Activated B cell treated with CpG ODN at 0.5 μM for 24 hours (primary cell): ENCODE measurements around the gene FASTK. TPM values are rescaled to one million over a fixed set of nuclear protein-coding genes. Genes with fewer than 3 reads are reported as not detected.

Source experiments
- ATAC-seq: fragments of 200-7000 bp; cut with Tn5 transposase; one replicate; pipeline ENCODE4 v1.10.0; 2021; ENCODE audit warnings: low read depth, mild to moderate bottlenecking, moderate library complexity
- CTCF ChIA-PET: fragments of 350-600 bp; sonication (Branson Sonifier 250); formaldehyde crosslinking; loops from one replicate; lab custom pipeline; 2021; ENCODE audit warnings: antibody characterized with exemption; lab: Charles Lee
- POLR2A ChIA-PET: fragments of 350-600 bp; sonication (Branson Sonifier 250); formaldehyde crosslinking; loops from one replicate; lab custom pipeline; 2021; ENCODE audit warnings: antibody characterized with exemption; lab: Charles Lee
- DNase-seq: peaks from one replicate; pipeline ENCODE4 v3.0.0; 2022
- H3K27ac Mint-ChIP-seq: one replicate; pipeline ENCODE4 v1.8.0; 2020; ENCODE audit warnings: mixed read lengths
- H3K27me3 Mint-ChIP-seq: one replicate; pipeline ENCODE4 v1.8.0; 2021; ENCODE audit warnings: mixed read lengths
- H3K36me3 Mint-ChIP-seq: one replicate; pipeline ENCODE4 v1.8.0; 2021; ENCODE audit warnings: low read depth, mixed read lengths
- H3K4me1 Mint-ChIP-seq: one replicate; pipeline ENCODE4 v1.8.0; 2021; ENCODE audit warnings: mixed read lengths
- H3K4me3 Mint-ChIP-seq: one replicate; pipeline ENCODE4 v1.8.0; 2020; ENCODE audit warnings: mild to moderate bottlenecking, mixed read lengths
- H3K9me3 Mint-ChIP-seq: one replicate; pipeline ENCODE4 v1.8.0; 2020; ENCODE audit warnings: mixed read lengths
- CTCF ChIP-seq: fragments of 200-600 bp; IDR thresholded peaks from one replicate; pipeline ENCODE4 v1.8.0; 2022; ENCODE audit warnings: antibody characterized with exemption, mild to moderate bottlenecking
- intact Hi-C: fragments of 100-400 bp; cut with micrococcal nuclease; formaldehyde crosslinking; loops from one replicate; pipeline ENCODE4 v1.15.1; 2024
- total RNA-seq: library from RNA; stranded (reverse); gene quantifications from 2 replicates; pipeline ENCODE4 v1.2.3, GENCODE V29; 2022

The FASTK gene
- total RNA-seq, 1 donor from 2014 or later = 103 TPM

DNA sequence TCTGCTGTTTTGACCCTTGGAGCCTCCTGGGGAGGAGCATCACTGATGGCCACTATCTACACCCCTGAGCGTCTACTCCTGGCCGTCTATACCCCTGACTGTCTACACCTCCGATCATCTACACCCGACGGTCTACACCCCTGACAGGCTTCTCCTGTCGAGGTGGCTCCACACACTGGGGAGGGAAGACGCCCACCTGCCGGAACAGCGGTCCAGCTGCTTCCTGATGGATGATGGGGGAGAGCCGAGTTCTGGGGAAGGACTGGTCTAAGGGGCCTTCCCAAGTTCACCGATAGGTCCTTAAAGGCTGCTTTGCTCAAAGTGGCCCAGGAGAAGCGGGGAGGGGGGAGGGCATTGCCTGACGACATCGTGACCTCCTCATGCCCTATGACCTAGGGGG, 47.5 kb upstream of the FASTK start:
- TF ChIP-seq CTCF = no peak
- CTCF ChIA-PET = no interaction called here
- intact Hi-C loops = no loop called here
- H3K36me3 Mint-ChIP-seq = no peaks in the 10 kb centered on the region
- DNase-seq (no peak), ATAC-seq (no peak)
- no peak overlapping the region for H3K27ac Mint-ChIP-seq
- no peaks in the 10 kb centered on the region for H3K9me3 Mint-ChIP-seq
- POLR2A ChIA-PET = no interaction called here
- peaks cover 3% of the 10 kb centered on the region for H3K4me1 Mint-ChIP-seq
- peaks cover 4% of the 10 kb centered on the region for H3K27me3 Mint-ChIP-seq
- no peak overlapping the region for H3K4me3 Mint-ChIP-seq

GRCh38 chr7:151126491-151127137, 46.0 kb upstream of the FASTK start:
- CTCF ChIA-PET = no interaction called here
- intact Hi-C loops = no loop called here
- Mint-ChIP-seq H3K27ac (no peak overlapping the region), H3K4me1 (peaks cover 3% of the 10 kb centered on the region), H3K4me3 (no peak overlapping the region), H3K36me3 (no peaks in the 10 kb centered on the region), H3K9me3 (no peaks in the 10 kb centered on the region), H3K27me3 (peaks cover 4% of the 10 kb centered on the region)
- ATAC-seq (no peak), DNase-seq (no peak)
- TF ChIP-seq CTCF = no peak
- POLR2A ChIA-PET = interaction anchor here (0.6 kb wide), 1 partner anchor 165 kb away, joined by 4 read pairs; no protein-coding TSS in a partner anchor

DNA sequence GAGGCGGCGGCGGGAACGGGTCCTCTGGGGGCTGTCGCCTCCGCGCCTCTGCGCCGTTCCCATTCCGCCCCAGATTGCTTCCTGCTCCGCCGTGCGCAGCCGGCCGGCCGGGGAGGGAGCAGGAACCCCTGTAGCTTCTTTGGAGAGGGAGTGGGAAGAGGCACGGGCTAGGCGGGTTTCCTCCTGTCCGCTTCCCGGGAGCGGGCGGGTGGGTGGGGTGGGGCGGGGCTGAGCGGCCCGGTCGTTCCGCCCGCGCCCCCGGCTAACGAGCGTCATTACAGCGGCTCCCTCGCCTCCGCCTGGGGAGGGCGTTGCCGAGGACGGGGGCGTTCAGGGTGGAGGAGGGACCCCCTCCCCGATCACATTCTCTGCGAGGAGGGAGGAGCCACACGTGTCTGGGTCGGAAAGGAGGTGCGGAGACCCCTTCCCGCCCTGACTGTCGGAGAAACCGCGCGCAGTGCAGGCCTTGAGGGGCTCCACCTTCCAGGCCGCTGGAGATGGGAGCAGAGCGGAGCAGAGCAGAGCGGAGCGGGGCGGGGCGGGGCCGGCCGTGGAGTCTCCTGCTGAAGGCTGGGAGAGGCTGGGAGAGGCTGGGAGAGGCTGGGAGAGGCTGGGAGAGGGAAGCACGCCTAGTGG, 45.4 kb upstream of the FASTK start:
- Mint-ChIP-seq H3K27ac (no peak overlapping the region), H3K4me3 (no peak overlapping the region), H3K36me3 (peaks cover 2% of the 10 kb centered on the region), H3K4me1 (peaks cover 3% of the 10 kb centered on the region), H3K27me3 (peaks cover 4% of the 10 kb centered on the region), H3K9me3 (no peaks in the 10 kb centered on the region)
- intact Hi-C loops = no loop called here
- ChIA-PET CTCF (no interaction called here), POLR2A (no interaction called here)
- ATAC-seq (no peak), DNase-seq (no peak)
- TF ChIP-seq CTCF = no peak

- ChIA-PET CTCF (interaction anchor here (1.1 kb wide), 1 partner anchor 16 kb away, joined by 3 read pairs; no protein-coding TSS in a partner anchor), POLR2A (no interaction called here)
- Mint-ChIP-seq H3K27me3 (peaks cover 4% of the 10 kb centered on the region), H3K9me3 (no peaks in the 10 kb centered on the region), H3K36me3 (peaks cover 2% of the 10 kb centered on the region), H3K4me1 (peaks cover 3% of the 10 kb centered on the region), H3K4me3 (no peak overlapping the region), H3K27ac (no peak overlapping the region)
- no peak for TF ChIP-seq CTCF
- intact Hi-C loops = no loop called here
- ATAC-seq (no peak), DNase-seq (no peak)
These were observed 44.8 kb upstream of the FASTK start for GRCh38 chr7:151125470-151125845.

DNA sequence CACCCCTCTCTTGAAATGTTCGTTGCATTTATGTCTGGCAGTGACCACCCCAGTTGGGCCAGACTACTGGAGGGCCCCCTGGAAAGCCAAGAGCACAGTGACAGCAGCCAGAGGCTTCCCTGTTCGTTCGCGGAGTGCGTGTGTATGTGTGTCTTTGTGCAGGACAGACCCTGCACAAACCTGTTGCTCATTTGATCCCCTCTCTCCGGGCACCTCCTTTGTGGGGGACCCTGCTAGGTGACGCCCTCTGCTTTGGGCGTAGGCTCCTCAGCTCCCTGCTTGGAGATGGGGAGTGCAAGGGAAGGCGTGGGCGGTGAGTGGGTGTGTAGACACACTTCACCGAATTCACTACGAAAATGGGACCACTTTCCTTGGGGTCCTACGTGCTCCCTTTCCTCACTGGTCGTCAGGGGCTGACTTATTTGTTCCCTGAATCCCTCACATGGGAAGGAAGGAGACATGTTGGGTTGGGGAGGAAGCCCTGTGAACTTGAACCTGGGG, 44.3 kb upstream of the FASTK start:
- peaks cover 3% of the 10 kb centered on the region for H3K4me1 Mint-ChIP-seq
- ChIA-PET CTCF (interaction anchor here (0.8 to 1.4 kb wide), 6 partner anchors 9 to 174 kb away, joined by 3 to 12 read pairs (median 5); no protein-coding TSS in a partner anchor), POLR2A (no interaction called here)
- intact Hi-C loops = loop anchor here (1.0 kb wide), 4 partner anchors 43 to 178 kb away; no protein-coding TSS in a partner anchor
- TF ChIP-seq CTCF = no peak
- DNase-seq (no peak), ATAC-seq (no peak)
- no peak overlapping the region for H3K4me3 Mint-ChIP-seq
- H3K36me3 Mint-ChIP-seq = peaks cover 2% of the 10 kb centered on the region
- no peak overlapping the region for H3K27ac Mint-ChIP-seq
- peaks cover 4% of the 10 kb centered on the region for H3K27me3 Mint-ChIP-seq
- no peaks in the 10 kb centered on the region for H3K9me3 Mint-ChIP-seq
